ENCODE data around the gene AFAP1L2.

DNA sequence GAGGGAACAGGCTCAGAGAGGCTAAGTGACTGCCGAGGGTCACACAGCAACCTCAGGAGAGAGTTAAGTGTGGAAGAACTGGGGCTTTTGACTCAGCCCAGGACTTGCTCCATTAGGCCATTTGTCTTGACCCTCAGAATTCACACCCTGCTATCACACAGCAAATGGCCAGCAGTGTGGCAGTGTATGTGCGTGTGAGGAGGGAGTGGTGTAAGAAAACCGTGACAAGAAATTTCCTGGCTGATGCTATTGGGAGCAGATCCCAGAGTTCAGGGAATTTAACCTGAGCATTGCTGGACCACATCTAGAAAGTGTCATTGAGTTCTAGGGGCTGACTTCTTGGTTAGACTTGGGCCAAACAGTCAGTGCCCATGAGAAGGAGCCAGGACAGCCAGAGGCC lies 146.8 kb downstream of the AFAP1L2 start:
- TF ChIP-seq POLR2A (IDR thresholded peaks at IDR 0.05; ENCODE audit: low read depth, low read length) (no peak), TAF1 (IDR thresholded peaks at IDR 0.05; ENCODE audit: borderline replicate concordance, low read depth, low read length) (no peak)
